Fibroblast of the aortic adventitia (primary cell): ENCODE data around the gene AOPEP. TPM values are rescaled to one million over a fixed set of nuclear protein-coding genes. Genes with fewer than 3 reads are reported as not detected.

Experiments used
- DNase-seq: peaks from one replicate; pipeline ENCODE4 v3.0.0-alpha.2; 2010; ENCODE audit warnings: low read depth
- H3K4me3 ChIP-seq: 2 replicates; pipeline ENCODE4 v1.5.1; 2011; ENCODE audit warnings: low read depth, mild to moderate bottlenecking, control low read depth, low read length, moderate library complexity
- CTCF ChIP-seq: IDR thresholded peaks from 2 replicates; pipeline ENCODE4 v1.5.1; 2011; ENCODE audit warnings: mild to moderate bottlenecking, low read length, control low read depth, inconsistent platforms; ENCODE audit not compliant: insufficient read depth
- total RNA-seq: library from RNA; depleted of rRNA; stranded (reverse); fragments of >200 nt; gene quantifications from 2 replicates; pipeline ENCODE4 v1.2.3, GENCODE V29; 2012; ENCODE audit warnings: low replicate concordance

AOPEP gene
- total RNA-seq, 1 donor, result 39.7 TPM

DNA sequence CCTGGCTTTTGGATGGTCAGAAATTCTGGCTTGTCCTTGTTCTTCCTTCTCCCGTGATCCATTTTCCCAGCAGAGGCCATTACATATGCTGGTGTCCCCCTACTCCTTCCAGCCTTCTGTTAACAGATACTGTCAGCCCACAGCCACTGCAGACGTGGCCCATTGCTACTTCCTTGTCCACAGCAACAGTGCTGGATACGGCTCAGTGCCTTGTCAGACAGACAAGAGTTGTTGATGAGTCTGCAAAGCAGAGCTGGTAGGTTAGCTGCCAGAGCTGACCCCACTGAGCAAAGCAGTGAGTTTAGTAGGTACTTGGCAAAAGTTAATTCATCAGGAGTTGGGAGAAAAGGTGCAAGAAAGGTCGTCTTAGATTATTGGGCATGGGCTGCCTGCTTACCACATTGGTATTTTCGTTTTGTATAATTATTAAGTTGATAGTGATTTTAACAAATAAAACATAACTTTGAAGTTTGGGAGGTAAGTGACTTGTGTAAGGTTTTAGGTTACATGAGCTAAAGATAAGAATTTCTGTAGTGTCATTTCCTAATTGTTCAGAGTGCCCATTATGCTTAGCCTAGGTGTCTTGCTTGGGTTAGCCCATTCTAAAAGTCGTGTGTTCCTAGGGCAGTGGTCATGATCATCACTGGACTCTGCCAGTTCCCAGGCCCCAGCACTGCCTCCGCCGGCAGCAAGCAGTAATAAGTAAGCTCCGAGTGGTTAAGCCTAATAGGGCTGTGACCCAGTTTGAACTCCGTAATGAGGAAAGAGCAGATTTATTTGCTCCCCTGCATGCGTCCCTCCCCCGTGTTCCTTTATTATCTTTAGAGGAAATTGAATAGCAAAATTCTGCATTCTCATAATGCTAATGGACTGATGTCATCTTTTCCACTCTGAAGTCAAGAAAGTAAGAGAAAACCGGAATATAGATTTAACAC is 299.0 kb downstream of the AOPEP start:
- H3K4me3 ChIP-seq, result peak overlapping the region; percentile 19
- DNase-seq, result peak; percentile 85
- TF ChIP-seq CTCF, result peak; percentile 66

DNA sequence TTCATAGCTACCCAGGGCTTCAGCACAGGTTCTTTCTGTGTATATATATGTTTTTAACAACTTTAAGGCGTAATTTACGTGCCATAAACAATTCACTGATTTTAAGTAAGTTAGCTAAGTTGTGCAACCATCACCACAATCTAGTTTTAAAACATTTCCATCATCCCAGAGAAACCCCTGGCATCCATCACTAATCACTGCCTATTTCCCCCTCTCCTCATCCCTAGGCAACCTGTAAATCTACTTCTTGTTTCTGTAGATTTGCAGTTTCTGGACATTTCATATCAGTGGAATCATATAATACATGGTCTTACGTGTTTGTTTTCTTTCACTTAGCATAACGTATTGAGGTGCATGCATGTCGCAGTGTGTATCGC is 299.6 kb downstream of the AOPEP start:
- no peak for DNase-seq
- TF ChIP-seq CTCF, result no peak

GRCh38 chr9:95027914-95028852 is 301.7 kb downstream of the AOPEP start:
- no peak for DNase-seq
- no peak for TF ChIP-seq CTCF
- no peak overlapping the region for H3K4me3 ChIP-seq

More for the DNA sequence above, 299.6 kb downstream of the AOPEP start:
- H3K4me3 ChIP-seq, result no peak overlapping the region

- no peak for TF ChIP-seq CTCF
- H3K4me3 ChIP-seq, result no peak overlapping the region
- no peak for DNase-seq
Measured at GRCh38 chr9:95028853-95029219, 302.3 kb downstream of the AOPEP start.

DNA sequence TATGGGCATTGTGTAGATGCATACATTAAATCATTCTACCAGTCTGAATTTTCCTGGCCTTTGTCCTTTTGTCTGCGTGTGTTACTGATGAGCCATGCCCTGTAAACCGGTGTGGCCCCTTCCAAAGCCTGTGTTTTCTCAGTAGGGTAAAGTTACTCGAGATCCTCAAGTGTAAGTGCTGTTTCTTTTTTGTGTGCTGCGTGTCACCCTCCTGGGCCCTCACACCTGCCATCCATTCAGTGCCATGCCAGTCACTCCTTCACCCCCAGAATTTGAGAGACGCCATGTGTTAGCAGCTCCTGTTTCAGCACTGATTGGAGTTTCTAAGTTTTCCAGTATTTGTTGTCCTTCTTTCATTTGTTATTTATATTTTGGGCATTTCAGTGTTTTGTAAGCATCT is 302.8 kb downstream of the AOPEP start:
- no peak for TF ChIP-seq CTCF
- no peak overlapping the region for H3K4me3 ChIP-seq
- no peak for DNase-seq

DNA sequence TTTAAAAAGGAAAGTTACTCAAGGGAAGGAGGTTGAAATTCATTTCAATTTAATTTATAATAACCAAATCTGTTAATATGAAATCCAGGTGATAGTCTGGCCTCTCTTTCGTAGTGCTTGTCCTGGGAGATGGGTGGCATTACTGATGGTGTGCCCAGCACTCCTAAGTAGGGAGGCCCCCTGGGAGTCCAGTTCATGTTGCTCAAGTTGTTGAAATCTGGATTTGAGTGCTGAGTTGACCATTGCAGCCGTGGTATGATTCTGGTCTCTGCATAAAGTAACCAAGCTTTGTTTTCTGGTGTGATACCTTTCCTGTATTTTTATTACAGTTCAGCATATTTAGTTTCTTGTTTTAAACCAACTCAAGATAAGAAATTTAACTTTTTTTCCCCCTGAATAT is 303.2 kb downstream of the AOPEP start:
- no peak for TF ChIP-seq CTCF
- DNase-seq, result no peak
- no peak overlapping the region for H3K4me3 ChIP-seq
